T-helper 1 cell treated with Interleukin-12 subunit alpha and Interleukin-12 subunit beta and Interleukin-4 antibody, amounts not matched to agents 30 ng/mL and 1 ng/mL, for 36 hours (primary cell): ENCODE measurements around the gene POLR1C. TPM values are rescaled to one million over a fixed set of nuclear protein-coding genes. Genes with fewer than 3 reads are reported as not detected.
"Not testable (repeated sequence)": the region's sequence is repeated elsewhere in the genome, so short reads cannot be mapped to it uniquely, and the experiment has no call there.

Experiments
- intact Hi-C: fragments of 100-400 bp; cut with micrococcal nuclease; formaldehyde crosslinking; loops from one replicate; pipeline ENCODE4 v1.15.1; 2024
- total RNA-seq: library from RNA; stranded (reverse); gene quantifications from 2 replicates; pipeline ENCODE4 v1.2.3, GENCODE V29; 2022

Gene POLR1C
- total RNA-seq, 1 donor from 2014 or later = 45.5 TPM

DNA sequence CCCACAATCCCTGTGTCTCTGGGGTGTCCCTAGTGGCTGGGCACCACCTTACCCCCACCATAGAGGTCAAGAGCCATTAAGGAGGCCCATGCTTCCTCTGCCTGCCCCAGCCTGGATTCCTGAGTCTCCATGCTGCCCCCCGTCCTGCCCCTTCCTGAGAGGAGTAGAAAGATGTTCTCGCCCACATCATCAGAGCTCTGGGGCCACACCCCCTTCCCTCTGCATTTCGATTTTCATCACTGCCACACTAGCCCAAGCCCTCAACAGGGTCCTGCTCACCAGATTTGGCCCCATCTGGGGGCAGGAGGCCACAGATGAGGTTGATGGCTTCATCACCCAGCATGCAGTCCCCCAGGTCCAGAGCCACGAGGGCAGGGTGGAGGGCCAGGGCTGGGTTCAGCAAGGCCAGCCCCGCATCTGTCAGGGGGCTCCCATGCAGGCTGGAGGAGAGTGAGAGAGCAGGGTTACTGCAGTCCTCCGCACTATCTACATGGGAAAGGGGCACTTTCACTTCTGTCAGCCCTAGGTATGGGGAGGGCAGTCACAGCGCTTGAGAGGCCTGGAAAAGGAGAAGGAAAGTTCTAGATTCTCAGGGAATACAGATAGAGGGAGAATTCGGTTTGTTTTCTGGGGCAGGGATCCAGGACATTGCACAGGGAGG lies 8.3 kb upstream of the POLR1C start:
- intact Hi-C loops = no loop called here

DNA sequence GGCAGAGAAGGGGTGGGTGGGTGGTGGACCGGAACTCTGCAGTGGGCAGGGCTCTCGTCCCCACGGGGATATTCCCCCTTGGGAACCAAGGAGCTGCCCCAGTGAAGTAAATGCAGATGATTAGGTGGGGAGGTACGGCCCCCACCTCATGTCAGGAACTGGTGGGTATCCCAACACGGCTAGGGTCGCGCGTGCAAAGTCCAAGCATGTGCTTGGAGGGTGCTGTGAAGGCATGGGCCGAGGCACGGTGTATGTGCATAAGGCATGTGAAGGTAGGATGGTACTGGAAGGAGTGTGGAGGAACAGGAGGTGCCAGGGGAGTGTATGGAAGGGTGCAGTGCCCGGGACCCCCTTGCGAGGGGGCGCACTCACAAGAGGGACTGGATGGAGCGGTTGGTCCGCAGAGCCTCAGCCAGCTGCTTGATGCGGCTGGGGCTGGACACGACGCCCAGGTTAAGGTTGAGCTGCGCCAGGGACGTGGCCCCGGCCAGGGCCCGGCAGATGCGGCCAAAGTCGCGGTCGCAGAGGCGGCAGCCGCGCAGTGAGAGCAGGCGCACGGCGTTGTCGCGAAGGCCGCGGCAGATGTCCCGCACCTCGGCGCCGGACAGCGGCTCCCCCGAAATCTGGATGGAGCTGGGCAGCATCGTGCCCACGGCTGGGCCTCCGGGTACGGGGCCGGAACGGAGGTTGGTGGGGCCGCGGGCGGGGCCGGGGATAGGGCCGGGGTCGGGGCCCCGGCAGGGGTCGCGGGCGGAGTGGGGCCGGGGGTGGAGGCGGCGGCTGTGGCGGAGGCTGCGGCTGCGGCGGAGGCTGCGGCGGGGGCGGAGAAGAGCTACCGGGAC lies 7.5 kb upstream of the POLR1C start:
- intact Hi-C loops = no loop called here

DNA sequence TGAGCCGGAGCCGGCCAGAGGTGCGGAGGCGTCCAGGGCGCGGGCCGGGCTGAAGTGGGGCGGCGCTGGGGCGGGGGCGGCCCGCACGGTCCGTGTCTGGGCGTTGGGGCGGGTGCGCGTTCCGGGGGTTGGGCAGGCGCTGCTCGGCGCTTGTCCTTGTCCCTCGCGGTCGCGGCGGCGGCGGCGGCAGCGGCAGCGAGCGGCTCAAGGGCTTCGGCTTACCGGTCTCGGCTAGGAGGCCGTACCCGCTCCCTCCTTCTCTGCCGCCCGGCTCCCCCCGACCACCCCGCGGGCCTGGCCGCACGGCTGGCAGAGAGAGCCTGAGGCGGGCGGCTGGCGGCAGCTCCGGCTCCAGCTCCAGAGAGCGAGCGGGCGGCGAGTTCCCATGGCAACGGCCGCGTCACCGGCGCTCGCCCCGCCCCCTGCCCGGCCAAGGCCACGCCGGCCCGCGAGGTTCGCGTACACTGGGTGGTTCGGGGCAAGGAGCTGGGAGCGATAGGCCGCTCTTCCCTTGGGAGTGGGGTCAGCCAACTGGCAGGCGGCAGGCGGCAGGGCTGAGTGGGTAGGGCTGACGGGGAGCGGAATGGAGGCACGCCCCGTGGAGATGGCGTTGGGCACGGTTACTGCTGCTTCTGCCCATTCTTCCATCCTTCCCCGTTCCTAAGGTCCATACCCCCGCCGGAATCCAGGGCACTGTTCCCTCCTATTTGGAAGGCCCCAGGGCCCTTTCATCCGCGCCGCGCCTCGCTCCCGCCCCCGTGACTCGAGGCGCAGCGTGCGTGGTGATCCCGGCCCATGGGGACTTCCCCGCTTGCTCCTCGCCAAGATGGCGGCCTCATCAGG lies 6.7 kb upstream of the POLR1C start, which contains the start of gene LRRC73:
Gene LRRC73, minus strand, starts transcription at position 363 of the 843 bp plus-strand sequence. CDS start 561 bp downstream, outside the sequence.
- intact Hi-C loops = no loop called here

DNA sequence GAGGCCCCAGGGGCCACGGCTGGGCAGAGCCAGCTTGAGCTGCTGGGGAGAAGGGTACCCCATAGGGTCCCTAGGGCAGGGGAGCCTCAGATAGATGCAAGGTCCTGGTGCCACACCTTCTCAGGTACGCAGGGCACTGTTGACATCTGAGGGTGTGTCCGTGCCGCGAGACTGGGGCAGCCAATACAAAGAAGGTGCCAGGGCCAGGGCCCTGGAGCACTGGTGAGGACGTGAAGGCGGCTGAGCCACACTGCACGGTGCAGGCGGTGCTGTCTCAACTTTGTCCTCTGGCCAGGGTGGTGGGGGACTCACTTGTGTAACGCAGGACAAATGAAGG lies 6.1 kb upstream of the POLR1C start:
- intact Hi-C loops = no loop called here

DNA sequence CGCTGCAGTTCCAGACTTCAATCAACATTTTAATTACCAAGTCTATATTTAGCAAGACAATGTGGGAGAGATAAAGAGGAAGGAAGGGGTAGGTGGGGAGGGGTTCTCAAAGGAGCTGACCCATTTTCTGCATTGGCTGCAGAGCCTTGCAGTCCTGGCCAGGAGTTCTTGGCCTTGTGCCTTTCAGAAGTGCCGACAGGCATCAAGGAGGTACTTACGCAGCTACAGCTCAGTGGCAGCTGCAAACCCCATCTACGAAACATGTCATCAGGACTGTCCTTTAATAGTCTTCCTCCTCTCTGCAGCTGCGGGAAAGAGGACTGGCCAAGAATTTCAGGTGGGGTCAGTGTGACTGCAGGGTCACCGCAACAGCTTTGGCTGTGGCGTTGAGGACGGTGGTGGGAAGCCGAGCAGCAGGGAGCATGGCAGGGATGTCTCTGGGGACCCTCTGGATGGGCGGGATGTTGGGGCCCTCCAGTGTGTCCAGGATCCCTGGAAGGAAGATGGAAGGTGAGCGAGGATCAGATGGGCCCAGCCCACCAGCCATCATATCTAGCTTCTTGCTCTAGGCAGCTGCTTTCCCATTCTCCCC lies 5.0 kb upstream of the POLR1C start:
- intact Hi-C loops = no loop called here

DNA sequence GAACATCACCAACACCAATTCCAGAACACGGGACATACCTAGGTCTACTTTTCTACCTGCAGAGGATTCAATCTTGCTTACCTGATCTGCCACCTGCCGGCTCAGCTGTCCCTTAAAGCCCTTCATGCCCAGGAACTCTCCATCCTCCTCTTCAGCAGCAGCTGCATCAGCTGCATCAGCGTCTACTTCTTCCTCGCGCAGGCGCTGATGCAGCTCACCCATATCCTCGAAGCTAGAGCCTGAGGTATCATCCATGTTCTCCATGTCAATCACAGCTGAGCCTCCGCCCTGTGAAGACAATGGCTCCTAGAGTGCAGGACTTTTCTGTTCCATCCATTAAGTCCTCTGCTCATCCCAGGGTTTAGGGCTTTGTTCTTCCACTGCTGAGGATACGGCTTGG lies 1.1 kb upstream of the POLR1C start:
- intact Hi-C loops = loop anchor here (1.0 to 5.0 kb wide), 6 partner anchors 269 to 954 kb away; partner anchors contain the start of genes CDC5L, CNPY3, PPP2R5D and TBCC

DNA sequence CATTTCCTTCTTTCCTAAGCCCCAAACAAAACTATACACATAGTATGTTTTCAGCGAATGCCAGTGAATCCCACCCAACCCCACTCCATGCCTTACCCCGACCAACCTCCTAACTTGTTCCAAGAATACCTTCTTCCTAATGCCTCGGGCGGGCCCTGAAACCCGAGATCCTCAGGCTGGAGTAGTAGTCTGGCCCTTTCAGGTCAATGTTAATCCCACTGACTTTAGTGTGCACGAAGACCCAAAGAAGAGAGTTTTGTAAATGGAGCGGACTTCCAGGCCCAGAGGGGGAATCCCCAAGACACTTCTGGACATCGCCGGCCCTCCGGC lies 557 bp upstream of the POLR1C start:
- intact Hi-C loops = loop anchor here (1.0 to 5.0 kb wide), 6 partner anchors 269 to 954 kb away; partner anchors contain the start of genes CDC5L, CNPY3, PPP2R5D and TBCC

DNA sequence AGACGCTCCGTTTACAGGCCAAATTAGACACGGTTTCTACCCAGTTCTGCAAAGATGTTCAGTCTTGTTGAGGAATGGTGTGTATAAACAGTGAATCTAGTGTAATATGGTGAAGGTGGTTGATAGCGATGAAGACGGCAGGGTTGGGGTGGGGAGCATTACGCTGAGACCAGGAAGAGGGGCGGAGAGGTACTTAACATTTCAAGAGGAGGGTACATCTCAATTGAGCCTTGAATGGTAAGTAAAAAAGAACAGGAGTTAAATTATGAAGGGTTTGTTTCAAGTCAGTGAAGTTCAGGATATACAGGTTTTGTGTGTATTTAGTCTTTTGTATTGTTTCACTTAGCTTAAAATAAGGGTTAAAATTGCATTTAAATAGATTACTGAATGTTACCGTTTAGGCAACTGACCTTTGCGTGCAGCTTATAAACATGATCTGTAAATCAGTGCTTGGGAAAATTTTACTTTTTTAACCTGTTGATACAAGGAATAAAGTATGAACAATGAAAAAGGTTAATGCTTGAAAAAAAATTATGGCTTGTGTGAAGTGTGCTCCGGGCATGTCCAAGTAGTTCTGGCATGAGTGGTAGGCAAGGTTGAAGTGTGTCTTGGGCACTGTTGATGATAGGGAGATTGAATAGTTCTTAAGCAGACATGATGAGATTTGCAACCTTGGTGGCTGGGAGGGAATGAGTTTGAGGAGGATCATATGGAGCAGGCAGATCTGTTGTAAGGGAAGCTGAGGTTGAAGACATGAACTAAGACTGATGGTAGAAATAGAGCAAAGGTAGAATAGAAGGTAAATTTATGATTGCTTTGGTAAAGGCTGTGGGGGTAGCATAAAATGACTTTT lies 842 bp downstream of the POLR1C start:
- intact Hi-C loops = loop anchor here (1.0 to 5.0 kb wide), 16 partner anchors 11 to 955 kb away; partner anchors contain the start of genes ABCC10, CDC5L, CNPY3 and CUL7

DNA sequence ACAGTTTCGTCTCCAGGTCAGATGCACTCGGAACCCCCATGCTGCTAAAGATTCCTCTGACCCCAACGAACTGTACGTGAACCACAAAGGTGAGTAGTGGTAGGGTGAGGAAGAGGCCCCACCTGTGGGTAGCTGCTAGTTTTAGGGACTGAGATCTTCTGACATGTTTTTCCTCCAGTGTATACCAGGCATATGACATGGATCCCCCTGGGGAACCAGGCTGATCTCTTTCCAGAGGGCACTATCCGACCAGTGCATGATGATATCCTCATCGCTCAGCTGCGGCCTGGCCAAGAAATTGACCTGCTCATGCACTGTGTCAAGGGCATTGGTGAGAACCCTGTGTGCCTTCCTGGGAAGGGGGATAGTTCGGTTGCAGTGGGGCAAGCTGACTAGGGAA lies 3.2 kb downstream of the POLR1C start:
- intact Hi-C loops = no loop called here

DNA sequence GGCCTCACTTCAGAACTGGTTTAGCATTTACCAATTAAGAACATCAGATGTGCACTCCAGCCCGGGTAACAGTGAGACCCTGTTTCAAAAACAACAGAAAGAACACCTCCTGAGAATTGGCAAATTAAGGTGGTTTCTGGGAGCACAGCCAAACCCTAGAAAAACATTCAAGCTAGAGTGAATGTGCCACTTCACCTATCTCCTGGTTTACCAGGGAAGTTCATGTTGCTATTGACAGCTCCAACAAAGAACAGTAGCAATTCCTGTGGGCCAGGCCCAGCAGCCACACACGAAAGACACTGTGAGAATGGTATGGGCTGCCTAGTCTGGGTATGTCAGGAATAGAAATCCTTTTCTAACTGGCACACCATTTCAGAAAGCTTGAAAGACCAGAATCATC lies 4.9 kb downstream of the POLR1C start:
- intact Hi-C loops = no loop called here

DNA sequence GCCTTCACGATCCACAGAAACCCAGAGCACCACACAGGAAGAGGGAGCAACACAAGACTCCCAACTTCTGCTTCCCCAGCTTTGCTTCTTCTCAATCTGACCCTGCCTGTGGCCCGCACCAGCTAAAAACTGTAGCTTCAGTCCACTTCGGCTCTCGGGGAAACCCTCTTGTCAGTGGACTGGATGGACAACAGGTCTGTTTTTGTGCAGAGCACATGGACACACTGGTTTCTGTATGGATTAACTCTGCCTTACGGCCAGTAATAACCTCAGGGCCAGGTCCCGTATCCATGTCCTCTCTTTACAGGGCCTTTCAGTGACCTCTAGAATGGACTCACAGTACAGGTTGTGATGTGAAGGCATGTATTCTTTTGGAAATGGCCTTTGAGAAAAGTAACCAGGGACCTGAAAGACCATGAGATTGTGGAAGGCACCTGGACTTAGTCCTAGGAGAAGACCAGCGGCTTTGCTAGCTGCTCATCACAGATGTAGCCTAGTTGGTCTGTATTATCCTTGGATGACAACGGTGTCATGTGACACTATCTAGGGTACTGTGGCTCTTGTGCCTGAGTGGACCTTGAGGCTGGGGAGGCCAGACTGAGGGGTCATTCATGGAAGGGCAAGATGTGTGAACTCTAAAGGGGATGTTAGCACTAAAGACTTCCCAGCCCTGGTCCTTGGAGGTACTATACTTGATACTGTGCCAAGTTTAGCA lies 5.8 kb downstream of the POLR1C start:
- intact Hi-C loops = no loop called here

DNA sequence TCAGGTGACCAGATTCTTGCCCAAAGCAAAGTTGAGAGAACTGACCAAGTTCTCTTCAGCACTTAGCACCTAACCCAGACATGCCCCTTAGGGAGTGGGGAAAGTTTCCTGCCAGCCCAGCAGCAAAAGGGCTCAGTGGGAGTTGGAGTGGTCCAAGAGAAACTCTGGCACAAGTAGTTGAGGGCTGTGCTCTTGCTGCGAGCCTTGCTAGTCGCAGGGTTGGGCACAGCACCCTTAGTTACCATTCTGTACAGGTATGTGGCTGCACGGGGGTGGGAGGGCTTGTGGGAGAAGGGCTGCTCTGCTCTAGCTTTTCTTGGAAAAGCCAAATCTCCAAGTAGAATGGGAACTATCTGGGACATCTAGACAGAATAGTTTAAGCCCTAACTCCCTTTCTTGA lies 6.4 kb downstream of the POLR1C start:
- intact Hi-C loops = no loop called here

DNA sequence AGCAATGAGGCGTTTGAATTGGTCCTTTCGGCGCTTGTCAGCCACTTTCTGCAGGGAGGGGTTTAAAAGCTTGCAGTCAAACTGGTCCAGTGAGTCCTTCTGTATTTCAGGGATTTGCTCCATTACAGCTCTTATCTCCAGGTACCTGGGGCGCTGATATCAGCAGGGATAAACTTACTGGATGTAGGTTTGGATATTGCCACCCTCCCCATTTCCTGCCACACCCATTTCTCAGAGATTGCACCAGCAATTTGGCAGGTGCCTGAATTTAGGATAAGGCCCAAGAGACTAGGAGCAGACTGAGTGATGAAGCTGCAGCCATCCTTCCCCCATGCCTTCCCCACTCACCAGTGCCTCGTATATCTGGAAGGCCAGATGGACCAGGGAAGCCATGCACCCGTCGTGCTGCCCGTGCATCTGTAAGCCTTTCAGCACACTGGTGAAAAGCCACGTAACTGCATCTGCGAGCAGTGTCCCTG lies 7.6 kb downstream of the POLR1C start:
- intact Hi-C loops = no loop called here

DNA sequence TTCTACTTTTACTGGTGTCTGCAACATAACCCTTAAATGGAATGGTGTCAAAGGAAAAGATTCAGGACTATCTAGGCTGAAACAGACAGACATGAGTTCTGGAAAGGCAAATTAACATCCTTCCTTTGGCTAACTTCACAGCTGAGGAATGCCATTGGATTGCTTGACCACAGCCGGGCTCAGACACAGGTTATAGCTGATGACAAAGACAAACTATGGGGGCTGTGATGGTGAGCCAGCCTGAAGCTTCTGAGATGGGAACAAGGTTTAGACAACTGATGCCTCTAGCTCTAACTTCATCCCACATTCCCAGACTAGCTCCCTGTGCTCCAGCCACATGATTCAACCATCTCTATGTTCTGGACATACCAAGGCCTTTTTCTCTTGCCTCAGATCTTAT lies 15.3 kb downstream of the POLR1C start:
- intact Hi-C loops = no loop called here

DNA sequence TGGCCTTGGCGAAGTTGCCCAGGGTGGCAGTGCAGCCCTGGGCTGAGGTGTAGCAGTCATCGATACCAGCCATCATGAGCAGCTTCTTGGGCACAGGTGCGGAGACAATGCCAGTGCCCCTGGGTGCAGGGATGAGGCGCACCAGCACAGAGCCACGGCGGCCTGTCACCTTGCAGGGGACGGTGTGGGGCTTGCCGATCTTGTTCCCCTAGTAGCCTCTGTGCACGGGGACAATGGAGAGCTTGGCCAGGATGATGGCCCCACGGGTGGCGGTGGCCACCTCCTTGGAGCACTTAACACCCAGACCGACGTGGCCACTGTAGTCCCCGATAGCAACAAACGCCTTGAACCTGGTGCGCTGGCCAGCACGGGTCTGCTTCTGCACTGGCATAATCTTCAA lies 22.1 kb downstream of the POLR1C start:
- intact Hi-C loops = not testable (repeated sequence)

DNA sequence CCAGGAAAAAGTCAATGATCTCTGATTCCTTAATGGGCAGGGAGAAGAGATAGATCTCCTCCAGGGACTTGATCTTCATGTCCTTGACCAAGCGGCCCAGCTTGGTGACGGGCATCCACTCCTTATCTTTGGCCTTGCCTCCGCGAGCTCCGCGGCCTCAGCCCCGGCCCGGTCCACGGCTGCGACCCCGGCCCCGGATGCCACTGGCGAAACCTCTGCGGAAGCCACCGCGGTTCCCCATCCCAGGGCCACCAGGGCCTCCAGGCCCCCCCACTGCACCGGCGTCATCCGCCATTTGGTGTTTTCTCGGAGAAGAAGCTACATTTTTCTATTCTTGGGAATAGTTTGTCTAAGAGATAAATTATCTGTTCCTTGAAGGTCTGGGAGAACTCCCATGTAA lies 22.5 kb downstream of the POLR1C start:
- intact Hi-C loops = not testable (repeated sequence)

DNA sequence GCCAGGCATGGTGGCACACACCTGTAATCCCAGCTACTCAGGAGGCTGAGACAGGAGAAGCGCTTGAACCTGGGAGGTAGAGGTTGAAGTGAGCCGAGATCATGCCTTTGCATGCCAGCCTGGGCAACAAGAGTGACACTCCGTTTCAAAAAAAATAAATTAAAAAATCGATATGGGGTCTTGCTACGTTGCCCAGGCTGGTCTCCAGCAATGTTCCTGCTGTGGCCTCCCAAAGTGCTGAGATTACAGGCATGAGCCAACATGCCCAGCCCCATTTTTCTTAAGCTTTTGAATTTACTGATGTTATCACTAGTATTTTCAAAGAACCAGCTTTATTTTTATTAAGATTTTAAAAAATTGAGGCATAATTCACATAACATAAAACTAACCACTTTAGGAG lies 23.6 kb downstream of the POLR1C start:
- intact Hi-C loops = no loop called here

DNA sequence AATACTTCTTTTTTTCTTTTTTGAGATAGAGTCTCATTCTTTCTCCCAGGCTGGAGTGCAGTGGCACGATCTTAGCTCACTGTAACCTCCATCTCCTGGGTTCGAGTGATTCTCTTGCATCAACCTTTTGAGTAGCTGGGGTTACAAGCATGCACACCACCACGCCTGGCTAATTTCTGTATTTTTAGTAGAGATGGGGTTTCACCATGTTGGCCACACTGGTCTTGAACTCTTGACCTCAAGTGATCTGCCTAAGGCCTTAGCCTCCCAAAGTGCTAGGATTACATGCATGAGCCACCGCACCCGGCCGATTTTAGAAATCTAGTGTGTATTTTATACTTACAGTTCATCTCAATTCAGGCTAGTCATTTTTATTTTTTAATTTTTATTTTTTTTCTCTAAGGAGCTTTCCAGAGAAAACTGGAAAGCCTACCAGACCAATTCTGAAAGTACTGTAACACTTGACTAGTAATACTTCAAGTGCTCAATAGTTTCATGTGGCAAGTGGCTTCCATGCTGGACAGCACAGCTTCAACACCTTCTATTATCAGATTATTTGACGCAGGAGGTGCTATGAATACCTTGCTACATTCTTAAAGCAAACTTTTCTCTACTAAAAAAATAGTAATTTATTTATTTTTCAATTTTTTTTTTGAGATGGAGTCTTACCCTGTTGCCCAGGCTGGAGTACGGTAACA lies 25.0 kb downstream of the POLR1C start:
- intact Hi-C loops = no loop called here

DNA sequence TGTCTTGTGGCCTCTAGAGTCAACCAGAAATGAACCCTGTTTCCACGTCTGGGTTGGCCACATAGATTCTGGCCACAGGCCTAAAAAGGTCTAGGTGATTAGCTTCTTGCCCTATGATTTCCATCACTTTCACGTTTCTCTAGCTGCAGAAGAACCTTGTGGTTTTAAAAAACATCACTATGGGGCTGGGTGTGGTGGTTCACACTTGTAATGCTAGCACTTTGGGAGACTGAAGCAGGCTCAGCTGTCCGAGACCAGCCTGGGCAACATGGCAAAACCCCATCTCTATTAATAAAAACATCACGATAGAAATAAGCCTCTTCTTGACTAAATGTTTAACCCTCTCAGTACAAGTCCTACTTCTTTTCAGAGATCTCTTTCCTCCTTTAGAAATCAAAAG lies 27.6 kb downstream of the POLR1C start:
- intact Hi-C loops = no loop called here
